ENCODE results near the gene USHBP1. TPM values are rescaled to one million over a fixed set of nuclear protein-coding genes. Genes with fewer than 3 reads are reported as not detected.
A peak's percentile ranks its signal among the peaks of the same experiment; 100 is the strongest.

The USHBP1 gene
- total and polyA plus RNA-seq, 10 of the 15 experiments (the other 5 are each of a cell fraction or from before 2014, with no cell fraction given): 0.05 to 0.96 (median 0.22) TPM; not detected in 2

GRCh38 chr19:17303167-17303939 lies 38.8 kb upstream of the USHBP1 start, which contains the start of gene ABHD8 (continued):
- peak; percentile 70 for TF ChIP-seq NKRF (conservative IDR thresholded peaks at IDR 0.05)
- TF ChIP-seq EGR1 (IDR thresholded peaks at IDR 0.05; ENCODE audit: borderline replicate concordance in 1 of 2, low read depth in 2 of 2, low read length in 2 of 2): peak in 1 of 2 experiments; percentile 66; a peak in 2 of 3 replicates
- TF ChIP-seq PAX8 (IDR thresholded peaks at IDR 0.05): no peak
- peak; percentile 99 for TF ChIP-seq PKNOX1 (IDR thresholded peaks at IDR 0.05)
- peak; percentile 93 for TF ChIP-seq CHD2 (IDR thresholded peaks at IDR 0.05; ENCODE audit: borderline replicate concordance, low read depth, low read length)
- TF ChIP-seq RB1 (IDR thresholded peaks at IDR 0.05; ENCODE audit: borderline replicate concordance): peak; percentile 70; the same call in 1 of the 2 replicates
- TF ChIP-seq RUNX3 (IDR thresholded peaks at IDR 0.05; ENCODE audit: low read length): no peak; the same call in 1 of the 2 replicates
- peak; percentile 81 for TF ChIP-seq CREB1 (IDR thresholded peaks at IDR 0.05; ENCODE audit: low read depth)

All from GM12878 (cell line).